Superior temporal gyrus (tissue), 1 donor: ENCODE data around the gene HTATSF1.

Experiments used
- DNase-seq: peaks from one replicate; pipeline ENCODE4 v3.0.0-alpha.2; 2016; ENCODE audit errors: extremely low spot score

Gene HTATSF1

GRCh38 chrX:136497556-136498052, at the start of gene HTATSF1:
Gene HTATSF1, plus strand, starts transcription at chrX:136497592. Its CDS starts 93 bp downstream, at chrX:136497685.
- peak; percentile 56 for DNase-seq

DNA sequence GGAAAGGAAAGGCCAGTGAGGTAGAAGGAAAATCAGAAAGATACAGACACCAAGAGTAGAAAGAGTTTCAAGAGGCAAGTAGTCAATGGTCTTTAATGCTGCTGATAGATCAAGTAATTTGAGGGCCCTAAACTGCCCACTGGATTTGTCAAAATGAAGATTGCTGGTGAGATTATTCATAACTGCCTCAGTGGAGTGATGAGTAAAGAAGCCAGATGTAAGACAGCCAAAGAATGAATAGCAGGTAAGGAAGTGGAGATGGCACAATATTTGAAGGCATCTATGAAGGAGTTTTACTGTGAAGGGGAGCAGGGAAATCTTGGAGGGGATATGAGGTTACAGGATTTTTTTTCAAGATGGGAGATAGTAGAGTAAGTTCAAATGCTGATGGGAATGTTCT, 49.4 kb upstream of the HTATSF1 start:
- DNase-seq: no peak

- DNase-seq: no peak
Measured at GRCh38 chrX:136450050-136450830, 47.2 kb upstream of the HTATSF1 start.

DNA sequence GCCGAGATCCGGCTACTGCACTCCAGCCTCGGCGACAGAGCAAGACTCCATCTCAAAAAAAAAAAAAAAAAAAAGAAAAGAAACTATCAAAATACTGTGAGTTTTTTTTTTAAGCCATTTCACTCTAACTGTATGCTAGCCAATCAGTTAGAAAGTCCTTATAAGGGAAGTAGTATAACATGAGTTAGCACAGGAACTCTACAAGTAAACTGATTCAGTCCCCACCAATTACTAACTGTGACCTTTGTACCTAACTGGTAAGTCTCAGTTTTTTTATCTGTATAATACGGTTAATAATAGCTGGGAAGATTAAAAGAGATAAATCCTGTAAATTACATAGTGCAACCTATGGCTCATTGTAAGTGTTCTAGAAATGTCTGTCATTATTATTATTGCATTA, 44.8 kb upstream of the HTATSF1 start:
- DNase-seq: no peak

- no peak for DNase-seq
Measured at GRCh38 chrX:136453114-136453513, 44.3 kb upstream of the HTATSF1 start.

DNA sequence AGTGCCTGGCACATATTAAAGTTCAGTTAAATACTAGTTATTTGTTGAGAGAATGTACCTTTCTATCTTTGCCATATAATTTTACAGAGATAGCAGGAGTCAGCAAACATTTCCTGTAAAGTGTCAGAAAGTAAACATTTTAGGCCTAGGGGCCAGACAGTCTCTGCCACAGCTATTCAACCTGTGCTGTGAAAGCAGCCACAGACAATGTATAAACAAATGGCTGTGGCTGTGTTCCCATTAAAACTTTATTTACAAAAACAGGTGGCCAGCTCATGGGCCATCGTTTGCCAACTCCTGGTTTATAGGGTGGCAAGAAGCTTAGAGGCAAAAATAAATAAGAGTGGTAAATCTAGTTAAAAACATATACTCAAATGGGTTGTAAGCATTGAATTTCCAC, 43.6 kb upstream of the HTATSF1 start:
- no peak for DNase-seq

DNA sequence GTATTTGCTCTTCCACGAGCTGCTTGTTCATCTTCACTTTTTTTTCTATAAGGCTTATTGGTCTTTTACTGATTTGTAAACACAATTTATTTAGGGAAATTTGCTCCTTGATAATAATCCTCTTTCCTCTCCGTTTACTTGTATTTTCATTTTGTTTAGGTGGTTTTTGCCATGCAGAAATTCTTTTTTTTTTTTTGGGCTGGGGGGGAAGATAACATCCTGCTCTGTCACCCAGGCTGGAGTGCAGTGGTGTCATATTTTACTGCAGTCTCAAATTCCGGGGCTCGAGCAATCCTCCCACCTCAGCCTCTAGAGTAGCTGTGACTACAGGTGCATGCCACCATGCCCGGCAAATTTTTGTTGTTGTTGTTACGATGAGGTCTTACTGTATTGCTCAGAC, 41.3 kb upstream of the HTATSF1 start:
- no peak for DNase-seq

DNA sequence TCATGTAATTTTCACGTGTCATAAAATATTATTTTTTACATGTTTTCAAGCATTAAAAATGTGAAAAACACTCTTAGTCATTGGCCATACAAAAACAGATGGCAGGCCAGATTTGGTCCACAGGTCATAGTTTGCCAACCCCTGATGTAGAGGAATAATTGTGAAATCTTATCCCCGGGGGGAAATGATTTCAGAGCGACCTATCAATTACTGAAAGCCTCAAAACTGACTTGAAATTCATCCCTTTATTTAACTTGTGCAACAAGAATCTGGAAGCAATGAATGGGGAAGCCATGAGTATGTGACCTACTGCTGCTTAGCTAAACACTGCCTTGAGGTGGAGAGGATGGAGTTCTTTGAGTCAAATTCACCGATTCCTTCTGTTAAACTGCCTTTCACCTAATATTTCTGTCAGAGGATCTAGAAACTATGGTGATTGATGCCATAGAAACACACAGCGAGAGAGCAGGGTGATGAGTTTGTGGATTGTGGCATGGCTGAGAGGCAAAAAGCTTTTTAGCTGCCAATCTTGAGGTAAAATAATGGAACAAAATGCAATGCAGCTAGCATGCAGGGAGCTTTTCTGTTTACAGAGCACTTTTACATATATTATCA, 40.0 kb upstream of the HTATSF1 start:
- DNase-seq: no peak

- no peak for DNase-seq
Measured at GRCh38 chrX:136464589-136464988, 32.8 kb upstream of the HTATSF1 start.

DNA sequence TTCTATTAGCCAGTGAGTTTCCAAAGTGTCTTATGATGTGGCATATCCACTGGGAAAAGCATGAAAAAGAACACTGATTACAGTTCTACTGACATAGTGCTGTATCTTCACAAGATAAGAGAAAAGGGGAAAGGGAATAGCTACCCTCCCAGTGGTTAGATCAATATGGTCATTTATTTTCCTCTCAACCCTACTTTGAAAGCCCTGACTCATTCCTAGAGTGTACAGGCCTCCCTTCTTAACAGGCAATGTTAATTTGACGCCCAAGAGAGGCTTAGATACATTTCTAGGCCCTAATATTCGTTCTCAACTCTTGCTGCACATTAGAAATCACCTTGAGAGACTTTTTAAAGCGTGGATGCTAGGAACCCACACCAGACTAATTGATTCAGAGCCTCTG, 30.1 kb upstream of the HTATSF1 start:
- no peak for DNase-seq

DNA sequence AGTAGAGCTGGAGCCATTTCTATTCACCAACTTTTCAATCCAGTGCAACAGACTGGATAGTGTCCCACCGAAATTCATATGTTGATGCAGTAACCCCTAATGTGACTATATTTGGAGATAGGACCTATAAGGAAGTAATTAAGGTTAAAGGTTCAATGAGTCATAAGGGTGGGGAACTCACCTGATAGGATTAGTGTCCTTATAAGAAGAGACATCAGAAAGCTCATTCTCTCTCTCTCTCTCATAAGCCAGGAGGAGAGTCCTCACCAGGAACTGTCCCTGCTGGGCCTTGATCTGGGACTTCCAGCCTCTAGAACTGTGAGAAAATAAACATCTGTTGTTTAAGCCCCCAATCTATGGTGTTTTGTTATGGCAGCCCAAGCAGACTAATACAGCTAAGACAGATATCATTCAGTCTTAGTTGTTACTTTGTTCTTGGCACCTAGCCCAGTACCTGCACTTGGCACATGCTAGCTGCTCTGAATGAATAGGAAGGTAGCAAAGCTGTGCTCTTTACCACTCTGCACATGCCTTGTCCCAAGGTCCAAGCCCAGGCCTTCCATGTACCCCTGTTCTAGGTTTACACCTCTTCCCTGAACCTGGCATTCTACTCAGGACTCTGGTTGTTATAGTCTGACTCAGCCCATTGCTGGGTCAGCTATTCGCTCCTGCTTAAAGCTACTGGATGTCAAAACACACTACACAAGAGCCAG, 28.8 kb upstream of the HTATSF1 start:
- DNase-seq: no peak

- no peak for DNase-seq
Measured at GRCh38 chrX:136473663-136474062, 23.7 kb upstream of the HTATSF1 start.

DNA sequence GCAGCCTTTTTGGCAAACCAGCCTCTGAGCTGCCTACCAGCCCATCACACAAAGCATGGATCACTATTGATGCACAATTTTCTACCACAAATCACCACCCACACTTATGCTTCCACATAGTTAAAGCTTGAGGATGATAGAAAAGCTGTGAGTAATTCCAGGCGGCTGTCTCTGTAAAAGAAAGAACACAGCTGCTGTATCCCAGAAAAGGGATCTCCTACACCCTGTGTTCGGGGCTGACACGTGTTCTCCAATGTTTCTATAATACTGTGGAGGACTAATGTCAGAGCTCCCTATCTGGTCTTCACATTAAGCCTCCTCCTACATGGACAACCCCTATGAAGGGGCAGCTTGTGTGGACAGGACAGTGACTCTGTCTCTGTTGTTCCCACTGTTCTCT, 22.2 kb upstream of the HTATSF1 start:
- DNase-seq: peak; percentile 11

GRCh38 chrX:136476501-136476900, 20.9 kb upstream of the HTATSF1 start:
- no peak for DNase-seq

DNA sequence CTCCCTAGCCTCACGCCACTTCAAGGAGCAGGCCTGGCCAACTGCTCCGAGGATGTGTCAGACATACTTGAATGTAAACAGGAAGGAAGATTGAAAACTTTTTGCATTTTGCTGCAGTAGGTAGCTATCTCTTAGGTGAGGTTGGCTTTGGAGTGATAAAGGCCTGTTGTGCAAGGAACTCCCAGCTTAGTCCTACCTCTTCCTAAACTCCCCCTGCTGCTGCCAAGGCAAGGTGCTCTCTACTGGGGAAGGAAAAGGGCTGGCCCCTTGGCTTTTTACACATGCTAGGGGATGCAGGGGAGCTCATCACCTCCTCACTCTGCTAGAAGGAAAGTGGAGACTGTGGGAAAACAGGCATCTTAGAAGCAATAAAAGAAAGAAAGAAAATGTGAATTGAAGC, 20.4 kb upstream of the HTATSF1 start:
- no peak for DNase-seq

DNA sequence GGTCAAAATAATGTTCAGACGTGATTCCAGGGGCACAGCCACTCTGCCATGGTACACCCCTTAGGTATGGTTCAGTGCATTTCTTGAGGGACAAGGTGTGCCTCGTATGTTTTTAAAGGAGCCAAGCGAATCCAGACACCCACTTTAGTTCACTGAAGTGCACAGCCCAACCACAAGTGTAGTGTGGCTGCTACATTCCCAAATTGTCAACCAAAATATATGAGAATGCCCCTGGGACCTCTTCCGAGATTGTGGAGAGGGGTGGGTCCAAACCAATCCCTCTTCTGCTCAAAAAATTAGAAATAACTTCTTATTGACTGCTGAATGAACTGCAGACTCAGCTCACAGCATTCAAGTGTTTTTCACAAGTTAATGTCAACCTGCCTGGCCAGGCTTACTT, 17.0 kb upstream of the HTATSF1 start:
- DNase-seq: no peak

DNA sequence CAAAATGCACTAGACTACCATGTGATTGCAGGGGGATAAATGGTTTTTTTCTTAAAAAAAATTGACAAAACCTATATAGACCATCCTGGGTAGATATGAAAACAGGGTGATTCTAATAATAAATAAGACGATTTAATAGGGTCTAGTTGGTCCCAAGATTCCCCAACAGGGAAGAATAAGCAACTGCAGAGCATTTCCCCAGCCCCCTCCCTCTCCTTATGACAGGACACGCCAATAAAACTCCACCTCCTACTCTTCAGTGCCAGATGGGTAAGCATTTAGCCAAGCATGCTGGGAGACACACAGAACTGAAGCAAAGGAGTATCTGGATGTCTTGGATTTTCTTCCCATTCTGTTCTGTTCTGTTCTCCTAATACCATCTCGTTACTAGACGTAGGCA, 9.7 kb upstream of the HTATSF1 start, which contains the start of gene BRS3:
Gene BRS3 (plus strand): TSS at position 301 of the 400 bp plus-strand sequence. CDS start 168 bp downstream, outside the sequence.
- no peak for DNase-seq

DNA sequence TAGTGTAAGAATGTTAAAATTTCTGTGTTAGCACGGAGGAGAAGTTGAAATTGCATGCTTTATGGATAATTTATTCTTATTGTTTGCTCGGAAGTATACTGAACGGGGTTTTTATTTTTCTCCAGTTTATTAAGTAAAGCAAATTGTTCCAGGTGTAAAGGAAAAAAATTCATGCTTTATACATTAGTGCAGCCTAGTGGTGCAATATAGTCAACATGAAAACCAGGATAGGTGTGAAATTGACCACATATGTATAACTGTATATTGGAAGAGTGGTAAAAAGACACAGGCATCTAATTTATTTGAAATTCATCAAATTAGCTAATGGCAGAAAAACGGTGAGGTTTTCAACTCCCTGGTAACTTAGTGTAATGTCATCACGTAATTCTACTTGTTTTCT, 8.7 kb upstream of the HTATSF1 start:
- DNase-seq: no peak

DNA sequence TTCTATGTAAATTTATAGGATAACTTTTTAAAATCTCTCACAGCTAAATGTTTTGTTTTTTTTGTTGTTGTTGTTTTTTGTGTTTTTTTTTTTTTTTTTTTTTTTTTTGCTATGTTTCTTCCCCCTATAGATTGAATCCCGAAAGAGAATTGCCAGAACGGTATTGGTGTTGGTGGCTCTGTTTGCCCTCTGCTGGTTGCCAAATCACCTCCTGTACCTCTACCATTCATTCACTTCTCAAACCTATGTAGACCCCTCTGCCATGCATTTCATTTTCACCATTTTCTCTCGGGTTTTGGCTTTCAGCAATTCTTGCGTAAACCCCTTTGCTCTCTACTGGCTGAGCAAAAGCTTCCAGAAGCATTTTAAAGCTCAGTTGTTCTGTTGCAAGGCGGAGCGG, 5.6 kb upstream of the HTATSF1 start:
- no peak for DNase-seq

DNA sequence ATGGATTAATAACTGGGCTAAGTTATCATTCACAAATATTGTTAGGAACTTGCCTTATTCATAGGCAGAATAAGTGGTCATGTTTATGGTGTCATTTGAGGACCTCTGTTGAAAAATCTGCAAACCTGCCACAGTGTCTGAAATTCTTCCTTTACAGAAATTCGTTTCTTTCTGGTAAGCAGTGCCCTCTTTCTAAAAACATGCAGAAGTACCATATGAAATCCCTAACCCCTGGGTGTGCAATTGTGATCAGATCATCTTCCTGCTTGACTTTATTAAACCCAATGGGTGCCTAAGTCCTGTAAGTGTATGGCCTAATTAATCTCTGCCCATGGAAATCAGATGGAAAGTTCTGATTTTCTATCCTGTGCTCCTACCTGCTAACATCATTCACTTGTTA, 4.4 kb upstream of the HTATSF1 start:
- no peak for DNase-seq

- no peak for DNase-seq
Measured at GRCh38 chrX:136495043-136495442, 2.3 kb upstream of the HTATSF1 start.

- no peak for DNase-seq
Measured at GRCh38 chrX:136496186-136496763, 1.1 kb upstream of the HTATSF1 start.
